ENCODE data around the gene HHIPL1. TPM values are rescaled to one million over a fixed set of nuclear protein-coding genes. Genes with fewer than 3 reads are reported as not detected.

The HHIPL1 gene
- total RNA-seq, 2 experiments from 2014 or later: 0.07 TPM; not detected in 1

DNA sequence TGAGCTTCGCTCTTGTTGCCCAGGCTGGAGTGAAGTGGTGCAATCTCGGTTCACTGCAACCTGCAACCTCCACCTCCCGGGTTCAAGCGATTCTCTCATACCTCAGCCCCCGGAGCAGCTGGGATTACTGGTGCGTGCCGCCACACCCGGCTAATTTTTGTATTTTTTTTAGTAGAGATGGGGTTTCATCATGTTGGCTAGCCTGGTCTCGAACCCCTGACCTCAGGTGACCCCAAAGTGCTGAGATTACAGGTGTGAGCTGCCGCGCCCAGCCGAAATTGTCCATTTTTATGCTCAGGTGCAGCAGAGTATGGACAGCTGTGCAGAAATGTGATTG lies 20.0 kb downstream of the HHIPL1 start:
- Mint-ChIP-seq H3K4me3 (no peak overlapping the region), H3K27ac (no peak overlapping the region), H3K36me3 (ENCODE audit: low read depth) (no peaks in the 10 kb centered on the region), H3K4me1 (peaks cover 3% of the 10 kb centered on the region), H3K27me3 (peaks cover 22% of the 10 kb centered on the region), H3K9me3 (ENCODE audit: low read depth) (no peaks in the 10 kb centered on the region)
- no peak for DNase-seq
- CTCF ChIA-PET: interaction anchor here (0.6 to 1.0 kb wide), 2 partner anchors 19 to 224 kb away, joined by 3 read pairs; partner anchors contain the start of gene CYP46A1
- POLR2A ChIA-PET: interaction anchor here (0.6 kb wide), 1 partner anchor 146 kb away, joined by 3 read pairs; no protein-coding TSS in a partner anchor
- intact Hi-C loops (cut with DNase I, micrococcal nuclease): no loop called here
- ATAC-seq: no peak

DNA sequence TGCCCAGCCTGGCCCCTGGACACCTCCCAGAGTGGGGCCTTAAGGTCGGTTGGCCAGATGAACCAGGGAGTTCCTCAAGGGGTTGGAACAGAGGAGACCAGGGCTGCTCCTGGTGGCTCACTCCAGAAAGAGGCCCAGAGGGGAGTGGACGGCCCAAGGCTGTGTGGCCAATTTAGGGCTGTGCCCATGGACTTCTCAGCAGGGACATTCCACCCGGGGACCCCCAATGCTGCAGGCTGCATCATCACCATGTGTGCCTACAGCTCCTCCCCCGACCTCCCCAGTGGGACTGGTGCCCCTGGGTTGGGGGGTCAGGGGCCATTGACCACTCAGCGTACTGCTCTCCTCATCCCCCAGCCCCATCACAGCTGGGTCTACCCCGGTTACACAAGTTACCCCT lies 21.6 kb downstream of the HHIPL1 start:
- Mint-ChIP-seq H3K36me3 (ENCODE audit: low read depth) (no peaks in the 10 kb centered on the region), H3K9me3 (ENCODE audit: low read depth) (no peaks in the 10 kb centered on the region), H3K27me3 (peaks cover 11% of the 10 kb centered on the region), H3K27ac (no peak overlapping the region), H3K4me1 (no peaks in the 10 kb centered on the region), H3K4me3 (no peak overlapping the region)
- DNase-seq (no peak), ATAC-seq (no peak)
- ChIA-PET POLR2A (no interaction called here), CTCF (no interaction called here)
- intact Hi-C loops (cut with DNase I, micrococcal nuclease): no loop called here

DNA sequence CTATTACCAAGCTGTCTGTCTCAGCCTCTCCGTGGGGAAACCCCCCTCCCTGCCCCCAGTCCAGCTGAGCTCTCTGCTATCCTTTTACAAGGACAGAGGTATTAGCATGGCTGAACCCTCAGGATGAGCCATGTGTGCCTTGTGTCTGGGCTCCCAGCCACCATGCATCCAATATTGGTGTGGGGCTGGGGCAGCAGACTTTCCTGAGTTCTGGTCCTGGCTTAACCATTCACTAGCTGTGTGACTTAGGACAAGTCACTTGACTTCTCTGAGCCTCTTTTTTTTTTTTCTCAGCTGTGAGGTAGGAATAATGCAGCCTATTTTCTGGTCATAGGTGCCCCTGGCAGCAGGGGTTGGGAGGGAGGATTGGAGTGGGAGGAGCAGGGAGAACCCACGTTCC lies 22.1 kb downstream of the HHIPL1 start:
- H3K36me3 Mint-ChIP-seq (ENCODE audit: low read depth): no peaks in the 10 kb centered on the region
- CTCF ChIA-PET: interaction anchor here (0.5 to 1.0 kb wide), 2 partner anchors 15 to 20 kb away, joined by 3 read pairs; no protein-coding TSS in a partner anchor
- POLR2A ChIA-PET: no interaction called here
- peaks cover 9% of the 10 kb centered on the region for H3K27me3 Mint-ChIP-seq
- no peak overlapping the region for H3K27ac Mint-ChIP-seq
- DNase-seq: no peak
- no peaks in the 10 kb centered on the region for H3K9me3 Mint-ChIP-seq (ENCODE audit: low read depth)
- H3K4me3 Mint-ChIP-seq: no peak overlapping the region
- H3K4me1 Mint-ChIP-seq: no peaks in the 10 kb centered on the region
- no peak for ATAC-seq
- intact Hi-C loops (cut with DNase I, micrococcal nuclease): no loop called here

DNA sequence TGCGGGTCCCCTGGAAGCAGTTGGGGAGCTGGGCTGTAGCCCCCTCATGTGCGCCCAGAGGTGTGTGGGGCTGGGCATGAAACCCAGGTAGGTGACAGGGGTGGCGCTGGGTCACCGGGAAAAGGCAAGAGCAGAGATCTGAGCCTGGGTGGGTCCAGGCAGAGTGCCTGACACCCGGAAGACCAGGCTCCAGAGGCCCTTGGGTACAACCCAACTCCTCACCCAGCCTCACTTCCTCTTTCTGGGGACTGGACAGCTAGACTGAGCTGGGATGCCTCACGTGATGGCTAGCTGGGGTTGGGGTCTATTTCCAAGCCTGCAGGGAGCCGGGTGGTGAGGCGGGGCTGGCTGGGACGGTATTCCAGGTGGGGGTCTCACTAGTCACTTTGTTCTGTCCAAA lies 22.9 kb downstream of the HHIPL1 start:
- no peaks in the 10 kb centered on the region for H3K9me3 Mint-ChIP-seq (ENCODE audit: low read depth)
- no peak for ATAC-seq

DNA sequence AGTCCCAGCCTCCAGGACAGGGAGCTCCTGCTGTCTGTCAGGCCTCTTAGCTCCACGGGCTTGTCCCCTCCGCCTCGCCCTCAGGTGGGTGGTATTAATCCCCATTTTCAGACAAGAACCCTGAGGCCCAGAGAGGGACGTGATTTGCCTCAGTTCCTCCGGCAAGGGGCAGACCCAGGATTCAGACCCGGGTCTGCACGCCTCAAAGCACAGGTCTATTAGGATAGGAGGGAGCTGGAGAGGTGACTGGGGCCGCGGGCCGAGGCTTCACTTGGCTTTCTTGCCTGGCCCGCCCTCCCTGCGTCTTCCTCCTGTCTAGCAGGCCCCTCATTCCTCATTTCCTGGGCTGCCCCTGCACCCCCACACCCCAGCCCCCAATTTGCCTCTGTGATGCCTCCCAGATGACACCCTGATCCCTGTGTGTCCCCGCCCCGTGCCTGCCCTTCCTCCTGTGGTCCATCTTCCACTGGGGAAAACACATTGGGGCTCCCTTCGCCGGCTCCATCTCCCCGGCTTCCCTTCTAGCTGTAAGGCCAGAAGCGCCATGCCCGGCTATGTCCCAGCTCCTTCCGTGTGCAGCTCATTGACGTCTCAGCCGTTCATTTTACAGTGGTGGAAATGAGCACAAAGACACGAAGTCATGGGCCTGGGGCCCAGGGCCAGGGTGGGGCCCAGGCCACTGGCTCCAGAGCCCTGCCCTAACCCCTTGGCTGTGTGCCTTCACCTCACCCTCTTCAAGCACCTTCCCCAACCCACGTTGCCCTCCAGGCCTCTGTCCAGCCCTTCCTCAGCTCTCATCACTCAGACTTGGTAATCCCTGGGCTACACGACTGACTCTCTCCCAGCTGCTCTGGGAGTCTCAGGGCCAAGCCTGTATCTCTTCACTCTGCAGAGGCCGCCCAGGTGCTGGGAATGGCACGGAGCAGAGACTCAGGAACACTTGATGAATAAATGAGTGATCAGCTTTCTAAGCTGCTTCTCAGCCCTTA lies 23.7 kb downstream of the HHIPL1 start:
- ATAC-seq: no peak
- Mint-ChIP-seq H3K36me3 (ENCODE audit: low read depth) (no peaks in the 10 kb centered on the region), H3K27me3 (peaks cover 5% of the 10 kb centered on the region), H3K9me3 (ENCODE audit: low read depth) (no peaks in the 10 kb centered on the region), H3K4me3 (no peak overlapping the region), H3K4me1 (no peaks in the 10 kb centered on the region), H3K27ac (no peak overlapping the region)
- CTCF ChIA-PET: interaction anchor here (0.5 to 1.5 kb wide), 5 partner anchors 14 to 188 kb away, joined by 3 to 5 read pairs (median 4); partner anchors contain the start of genes CCNK, CYP46A1 and SETD3
- intact Hi-C loops (cut with DNase I, micrococcal nuclease): no loop called here
- POLR2A ChIA-PET: no interaction called here
- no peak for DNase-seq

More for the DNA sequence above, 22.9 kb downstream of the HHIPL1 start:
- H3K4me3 Mint-ChIP-seq: no peak overlapping the region
- no peaks in the 10 kb centered on the region for H3K4me1 Mint-ChIP-seq
- intact Hi-C loops (cut with DNase I, micrococcal nuclease): no loop called here
- DNase-seq: no peak
- H3K27me3 Mint-ChIP-seq: peaks cover 7% of the 10 kb centered on the region
- CTCF ChIA-PET: interaction anchor here (0.8 to 1.0 kb wide), 3 partner anchors 14 to 21 kb away, joined by 3 to 4 read pairs (median 3); no protein-coding TSS in a partner anchor
- POLR2A ChIA-PET: no interaction called here
- H3K27ac Mint-ChIP-seq: no peak overlapping the region
- no peaks in the 10 kb centered on the region for H3K36me3 Mint-ChIP-seq (ENCODE audit: low read depth)

DNA sequence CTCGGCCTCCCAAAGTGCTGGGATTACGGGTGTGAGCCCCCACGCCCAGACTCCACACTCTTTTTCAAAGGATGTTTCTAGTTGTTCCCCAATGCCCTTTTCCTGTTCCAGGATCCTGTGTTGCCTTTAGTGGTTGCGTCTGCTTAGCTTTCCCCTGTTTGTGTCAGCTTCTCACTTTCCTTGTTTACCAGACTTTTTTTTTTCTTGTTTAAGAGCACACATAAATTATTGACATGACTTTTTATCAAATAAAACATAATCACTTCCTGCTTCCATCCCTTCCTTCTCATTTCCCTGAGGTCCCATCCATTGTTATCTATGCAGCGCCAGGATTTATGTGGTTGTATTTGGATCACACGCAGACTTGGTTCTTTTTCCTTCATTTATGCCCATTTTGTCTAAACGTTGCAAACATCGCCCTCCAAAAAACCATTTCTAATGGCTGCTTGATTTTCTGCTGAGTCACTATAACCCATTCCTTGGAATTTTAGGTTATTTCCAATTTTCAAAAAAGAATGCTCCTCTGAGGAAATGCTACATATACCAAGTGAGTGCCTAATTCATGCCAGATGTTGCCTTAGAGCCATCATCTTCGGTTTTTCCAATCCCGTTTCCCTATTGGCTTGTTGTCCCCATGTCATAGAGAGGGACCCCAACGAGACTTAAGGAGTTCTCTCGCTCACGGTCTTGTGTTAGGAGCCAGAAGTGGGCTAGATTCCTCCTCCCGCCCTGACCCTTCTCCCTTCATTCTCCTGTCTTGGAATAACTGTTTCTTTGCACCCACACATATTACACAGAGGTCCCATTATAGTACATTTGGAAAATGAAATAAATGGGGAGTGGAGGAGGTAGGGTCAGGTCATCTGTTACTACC lies 25.7 kb downstream of the HHIPL1 start:
- H3K4me1 Mint-ChIP-seq: no peaks in the 10 kb centered on the region

DNA sequence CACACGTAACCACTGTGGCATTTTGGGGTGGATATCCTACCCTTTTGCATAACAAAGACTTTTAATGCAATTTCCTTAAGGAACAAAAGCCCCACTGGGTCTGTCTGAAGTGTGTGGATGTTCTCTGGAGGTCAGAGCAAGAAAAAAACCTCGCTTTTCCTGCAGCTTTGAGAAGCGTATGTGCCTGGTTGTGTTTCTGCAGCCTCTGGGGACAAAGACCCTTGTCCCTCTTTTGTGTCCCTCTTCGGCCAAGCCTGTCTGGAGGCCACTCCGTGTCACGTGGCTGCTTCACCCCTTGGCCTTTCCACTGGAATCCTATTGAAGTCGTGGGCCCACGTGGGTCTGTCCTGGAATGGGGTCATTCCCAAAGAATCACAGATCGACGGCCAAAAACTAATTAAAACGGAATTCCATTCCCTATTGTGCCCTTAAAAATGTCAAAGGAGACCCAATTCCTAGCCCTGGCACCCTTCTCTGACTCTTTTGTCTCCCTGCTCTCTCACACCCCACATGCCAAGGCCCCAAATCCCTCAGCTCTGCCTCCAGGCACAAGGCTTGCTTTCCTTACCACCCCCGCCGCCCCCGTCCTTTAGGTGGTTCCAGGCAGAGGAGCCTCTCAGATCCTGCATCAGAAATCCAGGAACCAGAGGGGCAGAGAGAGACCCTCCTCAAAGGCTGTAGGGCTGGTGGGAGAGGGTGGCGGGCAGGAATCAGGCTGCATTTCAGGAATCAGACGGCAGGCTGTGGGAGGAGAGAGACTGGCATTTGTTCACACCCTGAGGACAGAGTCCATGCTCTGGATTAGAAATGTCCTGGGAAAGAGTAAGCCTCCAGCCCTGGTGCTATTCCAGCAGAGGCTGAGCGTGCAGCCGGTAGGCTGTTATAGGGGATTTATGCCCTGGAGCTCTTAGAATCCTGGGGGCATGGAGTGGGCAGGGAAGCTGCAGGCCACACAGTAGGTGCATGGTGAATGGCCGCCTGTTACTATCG lies 26.6 kb downstream of the HHIPL1 start:
- no peak for DNase-seq
- no peak for ATAC-seq
- no peaks in the 10 kb centered on the region for H3K9me3 Mint-ChIP-seq (ENCODE audit: low read depth)
- ChIA-PET CTCF (no interaction called here), POLR2A (no interaction called here)
- H3K4me1 Mint-ChIP-seq: no peaks in the 10 kb centered on the region
- H3K27ac Mint-ChIP-seq: no peak overlapping the region
- H3K27me3 Mint-ChIP-seq: peaks cover 7% of the 10 kb centered on the region
- H3K4me3 Mint-ChIP-seq: no peak overlapping the region
- H3K36me3 Mint-ChIP-seq (ENCODE audit: low read depth): no peaks in the 10 kb centered on the region
- intact Hi-C loops (cut with DNase I, micrococcal nuclease): no loop called here

More for the DNA sequence above, 25.7 kb downstream of the HHIPL1 start:
- Mint-ChIP-seq H3K36me3 (ENCODE audit: low read depth) (no peaks in the 10 kb centered on the region), H3K9me3 (ENCODE audit: low read depth) (no peaks in the 10 kb centered on the region), H3K27ac (no peak overlapping the region), H3K27me3 (peaks cover 7% of the 10 kb centered on the region), H3K4me3 (no peak overlapping the region)
- ChIA-PET POLR2A (no interaction called here), CTCF (no interaction called here)
- intact Hi-C loops (cut with DNase I, micrococcal nuclease): no loop called here
- ATAC-seq: no peak
- DNase-seq: no peak

DNA sequence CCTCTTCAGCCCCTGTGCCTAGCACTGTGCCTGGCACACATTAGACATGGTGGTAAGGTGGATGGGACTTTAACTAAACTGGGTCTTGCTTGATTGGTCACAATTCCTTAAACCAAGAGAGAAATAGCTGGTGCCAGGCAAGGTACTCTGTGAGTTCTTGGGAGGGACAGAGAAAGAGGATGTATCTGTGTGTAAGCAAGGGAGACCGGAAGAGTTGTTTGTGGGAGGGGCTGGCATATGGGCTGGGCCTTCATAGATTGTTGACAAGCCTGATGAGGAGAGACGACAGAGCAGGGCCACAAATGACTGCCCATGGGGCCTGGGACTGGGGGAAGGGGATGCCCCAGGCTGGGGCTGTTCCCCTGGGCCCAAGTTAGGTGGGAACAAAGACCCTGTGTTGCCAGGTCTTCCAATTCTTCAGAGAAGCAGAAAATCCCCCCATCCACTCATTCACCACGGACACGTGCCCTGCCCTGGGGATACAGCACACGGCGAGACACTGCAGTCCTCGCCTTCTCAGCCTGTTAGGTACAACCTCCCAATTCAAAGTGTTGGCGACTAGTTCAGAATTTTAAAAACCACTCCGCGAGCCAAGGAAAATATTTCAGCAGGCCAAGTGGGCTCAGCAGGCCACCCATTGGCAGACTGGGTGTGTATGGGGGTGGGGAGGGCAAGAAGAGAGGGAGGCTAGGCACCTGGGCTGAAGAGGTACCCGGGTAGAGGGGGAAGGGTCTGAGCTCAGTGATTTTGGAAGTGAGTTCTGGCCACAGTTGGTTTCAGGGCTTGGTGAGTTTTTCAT lies 27.8 kb downstream of the HHIPL1 start:
- CTCF ChIA-PET: no interaction called here
- Mint-ChIP-seq H3K4me1 (no peaks in the 10 kb centered on the region), H3K9me3 (ENCODE audit: low read depth) (no peaks in the 10 kb centered on the region), H3K27me3 (peaks cover 7% of the 10 kb centered on the region), H3K36me3 (ENCODE audit: low read depth) (no peaks in the 10 kb centered on the region), H3K27ac (no peak overlapping the region), H3K4me3 (no peak overlapping the region)
- intact Hi-C loops (cut with DNase I, micrococcal nuclease): no loop called here
- peak; percentile 44 for ATAC-seq
- no peak for DNase-seq
- POLR2A ChIA-PET: no interaction called here

DNA sequence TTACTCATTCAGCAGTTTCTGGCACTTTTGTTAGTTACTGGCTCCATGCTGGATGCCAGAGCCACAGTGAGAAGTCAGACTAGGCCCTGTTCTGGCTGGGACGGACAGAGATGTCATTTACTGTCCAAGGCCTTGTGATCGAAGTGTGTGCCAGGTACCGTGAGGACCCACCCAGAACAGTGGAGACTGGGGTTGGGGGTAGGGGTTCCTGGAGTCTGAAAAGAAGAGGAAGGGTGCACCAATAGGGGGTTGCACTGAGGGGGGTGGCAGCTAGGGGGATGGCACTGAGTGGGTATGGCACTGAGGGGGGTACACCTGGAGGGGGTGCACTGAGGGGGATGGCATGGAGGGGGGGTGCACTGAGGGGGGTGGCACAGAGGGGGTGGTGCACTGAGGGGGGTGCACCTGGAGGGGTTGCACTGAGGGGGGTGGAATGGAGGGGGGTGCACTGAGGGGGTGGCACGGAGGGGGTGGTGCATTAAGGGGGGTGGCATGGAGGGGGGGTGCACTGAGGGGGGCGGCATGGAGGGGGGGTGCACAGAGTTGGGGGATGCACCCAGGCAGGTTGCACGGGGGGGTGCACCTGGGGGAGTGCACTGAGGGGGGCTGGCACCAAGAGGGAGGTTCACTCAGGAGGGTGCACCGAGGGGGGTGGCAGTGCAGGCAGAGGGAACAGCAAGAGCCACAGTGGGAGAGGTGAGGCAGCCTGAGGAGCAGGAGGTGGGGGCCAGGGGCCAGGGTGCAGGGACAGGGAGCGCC lies 28.6 kb downstream of the HHIPL1 start:
- H3K27me3 Mint-ChIP-seq: peaks cover 7% of the 10 kb centered on the region
- H3K27ac Mint-ChIP-seq: no peak overlapping the region
- intact Hi-C loops (cut with DNase I, micrococcal nuclease): no loop called here
- DNase-seq (no peak), ATAC-seq (no peak)
- H3K9me3 Mint-ChIP-seq (ENCODE audit: low read depth): peaks cover 2% of the 10 kb centered on the region
- ChIA-PET POLR2A (no interaction called here), CTCF (no interaction called here)
- no peaks in the 10 kb centered on the region for H3K4me1 Mint-ChIP-seq
- no peak overlapping the region for H3K4me3 Mint-ChIP-seq
- no peaks in the 10 kb centered on the region for H3K36me3 Mint-ChIP-seq (ENCODE audit: low read depth)

DNA sequence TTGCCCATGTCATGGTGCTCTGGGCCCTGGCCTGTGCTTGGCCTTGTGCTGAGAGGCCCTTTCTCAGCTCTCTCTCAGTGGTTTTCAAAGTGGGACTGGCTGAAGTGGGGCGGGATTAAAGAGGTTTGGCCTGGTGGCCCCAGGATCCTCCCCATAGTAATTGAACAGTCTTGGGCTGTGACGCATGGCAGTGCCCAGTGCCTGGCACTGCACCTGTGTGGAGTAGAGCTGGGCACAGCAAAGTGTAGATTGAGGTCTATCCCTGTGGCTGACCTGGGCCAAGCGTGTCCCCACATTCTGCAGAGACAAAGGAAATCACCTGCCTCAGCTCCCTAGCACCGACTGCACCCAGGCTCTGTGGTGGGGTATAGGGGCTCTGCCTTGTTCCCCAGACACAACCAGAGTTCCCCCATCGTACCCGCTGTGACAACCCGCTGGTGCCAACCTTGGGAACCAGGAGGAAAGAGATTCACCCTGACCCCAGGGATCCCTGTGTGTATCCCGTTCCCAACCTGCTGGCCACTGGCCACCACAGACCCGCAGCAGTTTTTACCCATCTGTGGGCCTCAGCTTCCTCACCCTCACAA lies 29.2 kb downstream of the HHIPL1 start:
- Mint-ChIP-seq H3K4me1 (no peaks in the 10 kb centered on the region), H3K27ac (no peak overlapping the region), H3K4me3 (no peak overlapping the region), H3K27me3 (peaks cover 5% of the 10 kb centered on the region), H3K9me3 (ENCODE audit: low read depth) (peaks cover 5% of the 10 kb centered on the region), H3K36me3 (ENCODE audit: low read depth) (no peaks in the 10 kb centered on the region)
- CTCF ChIA-PET: no interaction called here
- ATAC-seq (no peak), DNase-seq (no peak)
- intact Hi-C loops (cut with DNase I, micrococcal nuclease): no loop called here
- POLR2A ChIA-PET: no interaction called here
